HS-5 (cell line): ENCODE measurements around the gene CREB1.
A peak's percentile ranks its signal among the peaks of the same experiment; 100 is the strongest.

Experiments
- DNase-seq: peaks from one replicate; pipeline ENCODE4 v3.0.0-alpha.2; 2012; ENCODE audit warnings: low read depth

Gene CREB1

DNA sequence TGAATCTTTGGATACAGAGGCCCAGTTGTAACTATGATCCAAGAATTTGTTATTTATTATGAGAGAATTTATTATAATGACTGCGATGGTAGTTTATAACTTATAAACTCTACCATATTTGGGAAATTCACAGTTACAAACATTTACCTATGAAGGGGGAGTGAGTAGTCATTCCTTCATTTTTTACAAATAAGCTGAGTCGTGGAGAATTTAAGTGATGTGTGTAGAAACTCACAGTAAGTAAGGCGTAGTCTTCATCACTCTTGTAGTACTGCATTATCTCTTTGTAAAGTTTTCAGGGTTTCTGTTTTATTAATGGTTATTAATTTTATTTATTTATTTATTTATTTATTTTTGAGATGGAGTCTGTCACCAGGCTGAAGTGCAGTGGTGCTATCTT, 13.5 kb downstream of the CREB1 start:
- no peak for DNase-seq

- no peak for DNase-seq
Observed at GRCh38 chr2:207546822-207547221, 17.1 kb downstream of the CREB1 start.

DNA sequence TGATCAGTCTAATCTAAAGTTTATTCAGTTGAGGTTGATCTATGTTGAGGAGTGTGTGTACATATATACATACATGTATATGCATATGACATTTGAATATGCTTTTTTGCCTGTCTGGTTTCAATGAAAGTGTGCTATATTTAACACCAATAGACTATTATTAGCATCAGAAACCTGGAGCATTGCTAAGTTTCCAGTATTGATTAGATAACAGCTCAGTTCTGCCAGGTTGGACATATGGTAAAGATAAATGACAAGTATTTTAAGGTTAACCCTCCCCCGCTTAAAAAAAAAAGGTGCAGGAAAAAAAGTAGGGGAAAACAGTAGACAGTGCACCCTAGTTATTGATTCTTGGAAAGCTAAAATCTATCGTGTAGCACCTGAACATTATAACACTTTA, 19.4 kb downstream of the CREB1 start:
- no peak for DNase-seq

- DNase-seq: no peak
Observed at GRCh38 chr2:207558079-207558491, 28.3 kb downstream of the CREB1 start.

GRCh38 chr2:207561386-207562080, 31.8 kb downstream of the CREB1 start:
- DNase-seq: no peak

DNA sequence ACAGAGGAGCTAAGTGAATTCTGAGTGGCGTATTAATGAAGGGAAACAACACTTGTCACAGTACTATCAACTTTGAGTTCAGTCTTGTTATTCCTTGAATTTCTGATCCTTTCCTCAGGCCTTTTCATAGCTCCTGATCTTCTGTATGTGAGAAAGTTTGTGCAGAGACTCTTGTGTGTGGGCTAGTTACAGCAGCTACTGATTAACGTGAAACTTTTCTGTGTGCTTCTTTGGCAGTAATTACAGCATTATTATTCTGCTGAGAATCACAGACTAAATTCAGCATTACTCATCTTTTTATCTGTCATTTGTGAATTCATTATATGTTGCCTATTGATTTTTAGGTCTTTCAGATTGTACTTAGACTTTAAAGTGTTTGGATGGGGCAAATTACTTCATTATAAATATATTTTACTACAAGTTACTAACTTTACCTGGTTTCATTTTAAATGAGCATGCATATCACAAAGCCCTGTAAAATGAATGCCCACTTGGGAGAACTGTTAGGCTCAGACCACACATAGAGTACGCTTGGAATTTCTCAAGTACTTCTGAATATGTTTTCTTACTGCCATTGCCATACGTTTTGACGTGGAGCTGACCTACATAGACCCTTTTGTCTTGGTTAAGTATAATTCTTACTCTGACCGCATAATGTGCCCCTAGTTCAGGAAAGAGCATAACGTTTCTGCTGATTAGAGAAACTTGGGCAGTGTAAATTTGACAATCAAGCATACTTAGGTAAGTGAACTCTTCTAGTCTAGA, 36.2 kb downstream of the CREB1 start:
- no peak for DNase-seq

DNA sequence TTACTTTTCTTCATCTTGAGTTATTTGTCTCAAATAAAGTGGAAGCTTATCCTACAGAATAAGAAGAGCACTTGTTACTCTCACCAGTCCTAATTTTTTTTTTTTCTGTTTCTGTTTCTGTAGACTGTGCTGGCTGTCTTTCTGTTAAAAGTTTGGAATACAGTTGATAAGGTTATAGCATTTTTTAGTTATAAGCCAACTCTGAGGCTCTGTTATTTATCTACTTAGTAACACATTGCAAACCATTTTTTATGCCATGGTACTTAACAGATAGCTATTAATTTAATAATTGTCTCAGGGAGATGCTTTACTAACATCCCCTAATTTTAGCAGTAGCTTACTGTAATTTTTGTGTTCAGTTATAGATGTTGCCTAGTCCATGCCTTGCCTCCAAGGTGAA, 37.9 kb downstream of the CREB1 start:
- DNase-seq: no peak

- no peak for DNase-seq
Observed at GRCh38 chr2:207571370-207571769, 41.6 kb downstream of the CREB1 start.

DNA sequence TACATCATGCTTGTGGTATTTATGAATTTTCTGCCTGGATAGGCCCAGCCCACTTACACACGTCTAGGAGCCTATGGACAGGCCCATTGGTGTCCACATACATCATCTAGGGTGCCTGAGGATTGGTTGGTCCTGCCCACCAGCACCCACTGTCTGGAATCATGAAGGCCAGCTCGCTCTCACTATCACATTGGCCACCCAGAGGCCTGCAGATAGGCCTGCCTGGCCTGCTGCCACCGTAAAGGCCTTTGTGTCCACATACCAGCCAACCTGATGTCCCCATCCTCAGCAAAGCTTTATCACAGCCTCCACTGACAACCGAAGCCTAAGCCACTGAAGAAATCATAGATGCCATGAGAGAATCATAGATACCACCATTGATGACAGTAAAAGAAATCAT, 55.2 kb downstream of the CREB1 start:
- DNase-seq: no peak

DNA sequence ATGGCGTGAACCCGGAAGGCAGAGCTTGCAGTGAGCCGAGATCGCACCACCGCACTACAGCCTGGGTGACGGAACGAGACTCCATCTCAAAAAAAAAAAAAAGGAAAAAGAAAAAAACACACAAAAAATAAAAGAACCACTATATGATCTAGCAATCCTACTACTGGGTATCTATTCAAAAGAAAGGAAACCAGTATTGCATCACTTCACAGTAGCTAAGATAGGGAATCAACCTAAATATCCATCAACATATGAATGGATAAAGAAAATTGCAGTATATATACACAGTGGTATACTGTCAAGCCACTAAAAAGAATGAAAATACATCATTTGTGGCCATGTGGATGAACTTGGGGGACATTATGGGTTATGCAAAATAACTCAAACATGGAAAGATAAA, 57.5 kb downstream of the CREB1 start:
- DNase-seq: no peak

DNA sequence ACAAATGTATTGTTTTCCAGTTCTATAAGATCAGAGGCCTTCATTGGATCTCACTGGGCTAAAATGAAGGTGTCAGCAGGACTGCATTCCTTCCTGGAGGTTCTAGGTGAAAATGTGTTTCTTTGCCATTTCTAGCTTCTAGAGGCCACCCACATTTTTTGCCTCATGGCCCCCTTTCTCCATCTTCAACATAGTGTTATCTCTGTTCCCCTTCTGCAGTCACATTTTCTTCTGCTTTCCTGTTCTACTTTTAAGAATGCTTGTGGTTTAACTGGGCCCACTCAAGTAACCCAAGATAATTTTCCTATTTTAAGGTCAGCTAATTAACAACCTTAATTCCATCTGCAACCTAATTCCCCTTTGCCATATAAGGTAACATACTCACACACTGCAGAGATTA, 59.4 kb downstream of the CREB1 start:
- DNase-seq: no peak

GRCh38 chr2:207593277-207593676, 63.5 kb downstream of the CREB1 start:
- no peak for DNase-seq

GRCh38 chr2:207594264-207594663, 64.5 kb downstream of the CREB1 start:
- no peak for DNase-seq

GRCh38 chr2:207594731-207595130, 65.0 kb downstream of the CREB1 start:
- no peak for DNase-seq

- DNase-seq: no peak
Observed at GRCh38 chr2:207599636-207600035, 69.9 kb downstream of the CREB1 start.

DNA sequence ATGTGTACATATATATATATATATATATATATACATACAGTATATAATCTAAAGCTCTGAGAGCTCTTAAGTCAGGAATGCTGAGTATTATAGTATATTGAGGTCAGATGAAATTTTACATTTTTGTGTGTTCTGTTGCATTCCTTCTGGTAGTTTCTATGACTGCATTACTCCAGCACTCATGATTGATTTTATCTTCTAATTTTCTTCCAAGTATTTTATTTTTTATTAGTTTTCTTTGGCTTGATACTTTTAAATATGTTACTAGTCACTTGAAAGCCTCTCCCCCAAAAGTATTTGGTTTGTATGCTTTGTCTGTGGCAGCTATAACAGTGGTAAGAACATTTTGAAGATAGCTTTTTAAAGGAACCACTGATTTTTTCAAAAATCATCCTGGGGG, 70.5 kb downstream of the CREB1 start:
- DNase-seq: no peak

DNA sequence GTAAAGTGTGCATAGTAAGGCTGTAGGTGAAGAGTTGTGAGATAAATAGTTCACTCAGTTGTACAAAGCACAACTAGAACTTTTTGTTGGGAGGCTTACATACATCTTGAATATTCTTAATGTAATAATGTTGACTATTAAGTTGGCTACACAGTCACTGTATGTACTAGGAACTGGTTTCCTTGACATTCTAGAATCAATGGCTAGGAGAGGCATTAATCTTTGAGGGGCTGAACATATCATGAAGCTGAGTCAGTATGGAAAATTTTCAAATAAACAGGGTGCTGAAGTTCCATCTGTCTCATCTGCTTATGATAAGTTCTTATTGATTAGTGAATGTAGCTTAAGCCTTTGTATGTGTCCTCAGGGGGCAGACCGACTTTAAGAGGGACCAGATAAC, 72.0 kb downstream of the CREB1 start:
- DNase-seq: no peak

- no peak for DNase-seq
Observed at GRCh38 chr2:207603486-207603885, 73.7 kb downstream of the CREB1 start.

- DNase-seq: no peak
Observed at GRCh38 chr2:207606399-207606798, 76.6 kb downstream of the CREB1 start.

- no peak for DNase-seq
Observed at GRCh38 chr2:207606829-207607228, 77.1 kb downstream of the CREB1 start.

GRCh38 chr2:207612714-207613113, 83.0 kb downstream of the CREB1 start:
- DNase-seq: no peak

DNA sequence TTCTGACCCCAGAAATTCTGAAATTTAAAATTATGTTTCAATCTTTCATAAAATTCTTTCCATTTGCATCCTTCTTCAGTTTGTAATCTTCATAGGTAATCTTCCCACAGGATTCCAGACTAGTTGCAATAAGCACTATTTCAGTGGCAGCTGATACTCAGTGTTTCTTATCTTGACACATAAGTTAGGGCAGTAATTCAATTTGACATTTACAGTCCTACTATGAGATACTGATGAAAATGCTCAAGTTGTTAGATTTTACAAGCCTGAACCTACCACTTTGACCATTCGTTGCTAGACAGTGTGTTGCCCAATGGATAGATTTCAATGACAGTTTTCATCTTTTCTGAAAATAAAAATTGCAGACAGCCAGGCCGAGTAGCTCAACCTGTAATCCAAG, 85.1 kb downstream of the CREB1 start:
- DNase-seq: no peak

DNA sequence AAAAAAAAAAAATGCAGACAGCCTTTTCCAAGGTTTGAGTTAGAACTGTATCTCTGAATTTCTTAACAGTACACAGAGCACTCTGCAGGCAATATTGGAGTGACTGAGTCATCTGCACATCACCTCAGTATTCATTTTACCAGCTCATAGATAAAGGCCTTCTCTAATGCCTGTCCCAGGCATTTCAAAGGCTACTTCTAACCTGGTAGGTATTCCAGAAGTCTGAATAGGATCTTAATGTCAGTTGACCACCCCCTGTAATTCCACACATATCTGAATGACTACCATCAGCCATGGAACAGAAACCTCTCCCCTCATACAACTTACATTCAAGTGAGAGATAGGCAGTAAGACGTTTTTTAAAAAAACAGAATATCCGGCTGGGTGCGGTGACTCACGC, 86.4 kb downstream of the CREB1 start:
- DNase-seq: peak; percentile 25
